ENCODE data around the gene MT1A. TPM values are rescaled to one million over a fixed set of nuclear protein-coding genes. Genes with fewer than 3 reads are reported as not detected.

The MT1A gene
- polyA plus RNA-seq, 1 of the 3 experiments (the other 2 are of a cell fraction) = 5.4 TPM

GRCh38 chr16:56614549-56614991, 23.9 kb upstream of the MT1A start:
- Histone ChIP-seq H3K27ac (ENCODE audit: low read depth in 2 of 2, low read length in 1 of 2) (peak overlapping the region in 1 of 2 experiments; percentile 71; a peak in 2 of 4 replicates), H4K20me1 (ENCODE audit: insufficient read depth) (no peaks in the 10 kb centered on the region), H3K4me3 (ENCODE audit: low read depth in 2 of 2, low read length in 1 of 2) (no peak overlapping the region), H3K79me2 (ENCODE audit: insufficient read depth) (peaks cover 18% of the 10 kb centered on the region; the same call in 1 of the 2 replicates), H3K4me2 (peak overlapping the region; percentile 63), H2AFZ (ENCODE audit: low read depth) (no peak overlapping the region), H3K9me2 (no peaks in the 10 kb centered on the region), H3K27me3 (ENCODE audit: insufficient read depth) (no peaks in the 10 kb centered on the region), H3K9ac (no peak overlapping the region), H3K36me3 (replicated peaks in 1 of 2; ENCODE audit: control insufficient read depth in 1 of 2, insufficient read depth in 2 of 2, low read length in 1 of 2) (no peaks in the 10 kb centered on the region), H3F3A (replicated peaks; ENCODE audit: insufficient read depth) (peaks cover 35% of the 10 kb centered on the region), H3K4me1 (ENCODE audit: control insufficient read depth in 1 of 2, insufficient read depth in 2 of 2, low read depth in 1 of 2, low read length in 1 of 2) (peaks cover 17 to 39% of the 10 kb centered on the region in 2 experiments; a peak in 3 of 4 replicates), H3K9me3 (no peaks in the 10 kb centered on the region)
- DNase-seq = no peak
- ChIA-PET CTCF (interaction anchor here (0.6 to 1.0 kb wide), 2 partner anchors 12 to 13 kb away, joined by 3 read pairs; no protein-coding TSS in a partner anchor), POLR2A (no interaction called here)
- TF ChIP-seq EP300 (IDR thresholded peaks at IDR 0.05; ENCODE audit: borderline replicate concordance in 1 of 2, low read depth in 1 of 2, low read length in 1 of 2) (peak in 1 of 2 experiments; percentile 38; a peak in 1 of 4 replicates), SIN3A (IDR thresholded peaks at IDR 0.05; ENCODE audit: borderline replicate concordance, low read depth, low read length) (no peak), NFIC (IDR thresholded peaks at IDR 0.05; ENCODE audit: borderline replicate concordance) (no peak; the same call in 1 of the 2 replicates), TCF12 (IDR thresholded peaks at IDR 0.05) (peak; percentile 28), RCOR1 (IDR thresholded peaks at IDR 0.05; ENCODE audit: low read length) (no peak), MEF2A (IDR thresholded peaks at IDR 0.05; ENCODE audit: borderline replicate concordance, low read depth) (no peak), RFX5 (IDR thresholded peaks at IDR 0.05; ENCODE audit: low read length) (no peak), NRF1 (IDR thresholded peaks at IDR 0.05; ENCODE audit: low read depth, low read length) (no peak), SMC3 (IDR thresholded peaks at IDR 0.05; ENCODE audit: low read depth, low read length) (no peak), TAF1 (IDR thresholded peaks at IDR 0.05; ENCODE audit: borderline replicate concordance, low read depth, low read length) (no peak), TEAD4 (IDR thresholded peaks at IDR 0.05; ENCODE audit: borderline replicate concordance, insufficient read depth) (no peak), YY1 (IDR thresholded peaks at IDR 0.05; ENCODE audit: low read depth) (no peak), FOXM1 (IDR thresholded peaks at IDR 0.05; ENCODE audit: low read depth) (no peak), USF2 (IDR thresholded peaks at IDR 0.05; ENCODE audit: borderline replicate concordance, low read depth, low read length) (no peak), MXI1 (IDR thresholded peaks at IDR 0.05; ENCODE audit: low read depth, low read length) (no peak), CTCF (IDR thresholded peaks at IDR 0.05) (no peak), MAX (IDR thresholded peaks at IDR 0.05; ENCODE audit: low read depth) (0 out of 2 replicates have a peak, but pooled peaks have one; percentile 13), RXRA (IDR thresholded peaks at IDR 0.05; ENCODE audit: borderline replicate concordance, low read depth) (no peak), REST (IDR thresholded peaks at IDR 0.05; ENCODE audit: low read depth, low read length) (no peak), PBX3 (IDR thresholded peaks at IDR 0.05) (peak; percentile 26; the same call in 1 of the 2 replicates), GATA2 (CRISPR knock-in tag; IDR thresholded peaks at IDR 0.05) (no peak), ZBTB33 (IDR thresholded peaks at IDR 0.05; ENCODE audit: borderline replicate concordance, low read depth) (no peak), IRF3 (IDR thresholded peaks at IDR 0.05; ENCODE audit: low read depth, low read length) (no peak)

Measured in SK-N-SH (cell line).